Tibial nerve (tissue), 4 donors: ENCODE measurements around the gene ARHGEF11. TPM values are rescaled to one million over a fixed set of nuclear protein-coding genes. Genes with fewer than 3 reads are reported as not detected.

Experiments
- DNase-seq, 2 donors: peaks; one replicate each; pipeline ENCODE4 v3.0.0-alpha.2; 2019; ENCODE audit warnings: low spot score in 2 of 2
- H3K27ac ChIP-seq, 4 donors: fragments of 200-600 bp; sonication (generic) in 3 of 4; one replicate each; pipeline ENCODE4 v1.5.1; 2017 to 2019; ENCODE audit warnings: mild to moderate bottlenecking in 1 of 4
- H3K27me3 ChIP-seq, 2 donors: fragments of 200-600 bp; sonication (generic) in 1 of 2; one replicate each; pipeline versions ENCODE4 v1.5.1 to v1.6.0; 2017 to 2019
- H3K36me3 ChIP-seq, 3 donors: fragments of 200-600 bp; sonication (generic); one replicate each; pipeline ENCODE4 v1.5.1; 2018 to 2019
- H3K4me1 ChIP-seq, 4 donors: fragments of 200-600 bp; sonication (generic) in 3 of 4; one replicate each; pipeline ENCODE4 v1.5.1; 2017 to 2019
- H3K4me3 ChIP-seq, 4 donors: fragments of 200-600 bp; sonication (generic) in 3 of 4; one replicate each; pipeline ENCODE4 v1.5.1; 2017 to 2019; ENCODE audit warnings: mild to moderate bottlenecking in 1 of 4, moderate library complexity in 1 of 4
- H3K9me3 ChIP-seq, 4 donors: fragments of 200-600 bp; sonication (generic) in 3 of 4; one replicate each; pipeline ENCODE4 v1.5.1; 2017 to 2019
- EP300 ChIP-seq, 2 donors: sonication (generic); formaldehyde crosslinking; IDR thresholded peaks; one replicate each; pipeline ENCODE4 v1.6.1; 2017; ENCODE audit warnings: antibody characterized with exemption in 2 of 2, mild to moderate bottlenecking in 1 of 2
- POLR2A ChIP-seq, 2 donors: fragments of 450-650 bp; IDR thresholded peaks; one replicate each; pipeline ENCODE4 v1.6.1; 2017; ENCODE audit warnings: antibody characterized with exemption in 2 of 2, mild to moderate bottlenecking in 2 of 2, moderate library complexity in 2 of 2
- WGBS, 2 donors: methylation state at CpG; one replicate each; pipeline ENCODE4 v1.1.5; 2018; 5-methylcytosine and 5-hydroxymethylcytosine counted together
- total RNA-seq, 4 donors: library from RNA; depleted of rRNA; stranded (reverse); fragments of >200 nt; gene quantifications; one replicate each; pipeline ENCODE4 v1.1.0, GENCODE V29; 2016
- TF ChIP-seq, protein P1 (sequence below), 5 experiments: fragments of 200-600 bp in 3 of 5; fragments of 450-650 bp in 2 of 5; sonication (generic) in 3 of 5; IDR thresholded peaks; one replicate each; pipeline ENCODE4 v1.5.1; 2016 to 2019; ENCODE audit warnings: antibody characterized with exemption in 5 of 5, mild to moderate bottlenecking in 3 of 5, moderate library complexity in 2 of 5

The ARHGEF11 gene
- total RNA-seq, 4 donors from 2014 or later: 41.3 to 58.4 (median 46.8) TPM

DNA sequence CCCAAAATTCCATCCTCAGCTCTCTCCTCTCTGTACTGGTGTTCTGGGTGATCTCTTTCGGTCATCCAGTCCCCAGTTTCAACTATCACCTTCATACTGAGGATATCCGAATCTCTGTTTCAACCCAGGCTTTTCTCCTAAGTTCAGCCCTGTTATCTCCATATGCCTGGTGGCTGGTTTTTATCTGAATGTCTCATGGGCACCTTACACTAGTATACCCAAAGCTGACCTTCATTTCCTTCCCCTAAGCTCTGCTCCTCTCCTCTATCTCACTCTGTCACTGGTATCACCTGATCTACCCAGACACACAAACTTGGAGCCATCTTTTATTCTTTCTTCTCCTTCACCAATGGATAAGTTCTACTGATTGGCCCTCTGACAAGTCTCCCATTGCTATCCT is 72.1 kb downstream of the ARHGEF11 start:
- Histone ChIP-seq H3K4me3 (no peak overlapping the region), H3K27ac (no peak overlapping the region), H3K27me3 (no peaks in the 10 kb centered on the region), H3K9me3 (no peaks in the 10 kb centered on the region), H3K36me3 (peaks cover 0 to 99% (median 6%) of the 10 kb centered on the region in 3 donors), H3K4me1 (no peaks in the 10 kb centered on the region)
- WGBS, 2 donors: 96 to 98% methylated on average over 2 of the region's 2 CpGs
- no peak for DNase-seq
- no peak for TF ChIP-seq EP300 (IDR thresholded peaks at IDR 0.05)

DNA sequence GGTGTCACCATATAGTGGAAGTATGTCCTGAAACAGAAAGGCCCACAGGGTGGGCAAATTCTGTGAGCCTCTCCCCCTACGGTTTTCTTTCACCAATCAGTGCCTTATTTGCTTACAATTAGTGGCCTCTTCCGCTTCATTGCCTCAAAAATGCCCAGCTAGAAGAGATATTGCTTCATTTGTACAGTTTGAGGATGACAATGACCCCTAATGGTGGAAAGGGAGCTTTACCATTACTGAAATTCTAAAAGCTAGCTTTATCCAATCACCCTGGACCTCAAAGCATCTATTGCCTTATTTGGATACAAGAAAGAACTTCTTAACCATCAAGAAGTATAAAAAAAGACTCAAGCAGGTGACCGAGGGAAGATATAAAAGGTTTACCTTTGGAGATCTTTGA is 75.5 kb downstream of the ARHGEF11 start:
- 87 to 88% methylated on average over 3 of the region's 3 CpGs for WGBS, 2 donors

DNA sequence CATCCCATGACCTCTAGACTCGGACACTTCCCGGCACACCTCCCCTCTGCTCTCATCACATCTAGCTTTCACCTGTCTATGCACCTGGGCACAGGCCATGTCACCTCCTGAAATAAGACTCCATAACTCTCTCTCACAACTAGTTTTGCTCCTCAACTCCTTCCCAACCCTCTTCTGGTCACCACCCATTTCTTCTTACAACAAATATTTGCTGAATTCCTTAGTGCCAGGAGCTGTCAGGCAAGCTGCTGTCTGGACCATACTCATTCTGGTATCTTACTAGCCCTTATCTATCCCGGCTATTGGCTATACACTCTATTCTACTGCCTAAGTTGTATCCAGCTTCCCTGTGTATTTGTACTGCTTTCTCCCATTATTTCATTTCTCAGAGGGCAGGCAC is 76.0 kb downstream of the ARHGEF11 start:
- H3K27me3 ChIP-seq: no peaks in the 10 kb centered on the region
- no peaks in the 10 kb centered on the region for H3K4me1 ChIP-seq
- TF ChIP-seq, protein P1, sequence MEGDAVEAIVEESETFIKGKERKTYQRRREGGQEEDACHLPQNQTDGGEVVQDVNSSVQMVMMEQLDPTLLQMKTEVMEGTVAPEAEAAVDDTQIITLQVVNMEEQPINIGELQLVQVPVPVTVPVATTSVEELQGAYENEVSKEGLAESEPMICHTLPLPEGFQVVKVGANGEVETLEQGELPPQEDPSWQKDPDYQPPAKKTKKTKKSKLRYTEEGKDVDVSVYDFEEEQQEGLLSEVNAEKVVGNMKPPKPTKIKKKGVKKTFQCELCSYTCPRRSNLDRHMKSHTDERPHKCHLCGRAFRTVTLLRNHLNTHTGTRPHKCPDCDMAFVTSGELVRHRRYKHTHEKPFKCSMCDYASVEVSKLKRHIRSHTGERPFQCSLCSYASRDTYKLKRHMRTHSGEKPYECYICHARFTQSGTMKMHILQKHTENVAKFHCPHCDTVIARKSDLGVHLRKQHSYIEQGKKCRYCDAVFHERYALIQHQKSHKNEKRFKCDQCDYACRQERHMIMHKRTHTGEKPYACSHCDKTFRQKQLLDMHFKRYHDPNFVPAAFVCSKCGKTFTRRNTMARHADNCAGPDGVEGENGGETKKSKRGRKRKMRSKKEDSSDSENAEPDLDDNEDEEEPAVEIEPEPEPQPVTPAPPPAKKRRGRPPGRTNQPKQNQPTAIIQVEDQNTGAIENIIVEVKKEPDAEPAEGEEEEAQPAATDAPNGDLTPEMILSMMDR (IDR thresholded peaks at IDR 0.05): no peak
- TF ChIP-seq EP300 (IDR thresholded peaks at IDR 0.05) (no peak), POLR2A (IDR thresholded peaks at IDR 0.05) (no peak)
- no peak overlapping the region for H3K4me3 ChIP-seq
- no peak for DNase-seq
- WGBS, 2 donors: 92 to 97% methylated on average over 3 of the region's 3 CpGs
- no peaks in the 10 kb centered on the region for H3K9me3 ChIP-seq
- no peak overlapping the region for H3K27ac ChIP-seq
- peaks cover 0 to 96% (median 0%) of the 10 kb centered on the region in 3 donors for H3K36me3 ChIP-seq

More for the DNA sequence above, 75.5 kb downstream of the ARHGEF11 start:
- Histone ChIP-seq H3K4me1 (no peaks in the 10 kb centered on the region), H3K27ac (no peak overlapping the region), H3K4me3 (no peak overlapping the region), H3K9me3 (no peaks in the 10 kb centered on the region), H3K36me3 (peaks cover 0 to 96% (median 0%) of the 10 kb centered on the region in 3 donors), H3K27me3 (no peaks in the 10 kb centered on the region)
- TF ChIP-seq EP300 (IDR thresholded peaks at IDR 0.05): no peak
- TF ChIP-seq, protein P1 (IDR thresholded peaks at IDR 0.05): no peak
- DNase-seq: no peak

DNA sequence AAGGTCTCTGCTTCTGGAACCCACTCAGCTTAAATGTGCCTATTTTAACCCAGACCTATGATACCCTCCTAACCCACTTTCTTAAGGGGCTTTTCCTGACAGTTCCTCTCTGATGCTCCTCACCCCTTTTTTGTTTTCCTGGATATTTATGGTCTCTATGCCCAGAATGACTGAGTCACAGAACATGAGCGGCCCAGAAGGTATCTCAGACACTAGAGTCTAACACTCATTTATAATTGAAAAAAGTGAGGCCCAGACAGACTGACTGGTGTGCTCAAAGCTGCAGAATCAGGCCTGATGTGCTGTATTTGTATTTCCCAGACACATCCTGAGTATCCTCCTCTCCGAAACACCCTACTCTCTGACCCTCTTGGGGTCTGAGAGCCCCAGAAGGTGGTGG is 81.1 kb downstream of the ARHGEF11 start:
- no peak for DNase-seq
- no peak overlapping the region for H3K27ac ChIP-seq
- no peak overlapping the region for H3K4me3 ChIP-seq
- no peaks in the 10 kb centered on the region for H3K9me3 ChIP-seq
- WGBS, 2 donors: 96 to 98% methylated on average over 2 of the region's 2 CpGs
- no peaks in the 10 kb centered on the region for H3K4me1 ChIP-seq
- no peaks in the 10 kb centered on the region for H3K27me3 ChIP-seq
- TF ChIP-seq EP300 (IDR thresholded peaks at IDR 0.05) (no peak), POLR2A (IDR thresholded peaks at IDR 0.05) (no peak)
- TF ChIP-seq, protein P1 (IDR thresholded peaks at IDR 0.05): no peak
- peaks cover 0 to 96% (median 0%) of the 10 kb centered on the region in 3 donors for H3K36me3 ChIP-seq

DNA sequence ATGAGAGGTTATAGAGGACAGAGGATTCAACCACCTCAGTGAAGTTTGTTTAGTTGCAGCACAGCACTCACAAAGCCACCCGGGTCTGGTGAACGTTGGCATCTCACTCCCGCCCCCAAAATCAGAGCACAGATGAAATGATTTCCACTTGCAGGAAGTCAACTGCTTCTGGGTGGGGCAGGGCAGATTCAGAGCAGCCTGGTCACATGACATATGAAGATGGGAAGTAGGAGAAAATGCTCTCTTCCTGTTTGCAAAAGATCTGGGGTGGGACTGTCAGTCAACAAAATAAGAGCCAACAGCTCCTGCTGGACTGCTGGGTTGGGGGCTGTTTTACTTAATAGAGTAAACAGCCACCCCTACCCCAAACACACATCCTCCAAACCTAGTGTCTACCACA is 81.9 kb downstream of the ARHGEF11 start:
- Histone ChIP-seq H3K27ac (no peak overlapping the region), H3K27me3 (no peaks in the 10 kb centered on the region), H3K4me1 (no peaks in the 10 kb centered on the region), H3K4me3 (no peak overlapping the region), H3K9me3 (no peaks in the 10 kb centered on the region), H3K36me3 (peaks cover 0 to 96% (median 4%) of the 10 kb centered on the region in 3 donors)
- DNase-seq: peak in 1 of 2 donors; percentile 12
- TF ChIP-seq, protein P1 (IDR thresholded peaks at IDR 0.05): no peak
- TF ChIP-seq EP300 (IDR thresholded peaks at IDR 0.05): peak in 1 of 2 donors; percentile 26
- 28 to 45% methylated on average over 3 of the region's 3 CpGs for WGBS, 2 donors

DNA sequence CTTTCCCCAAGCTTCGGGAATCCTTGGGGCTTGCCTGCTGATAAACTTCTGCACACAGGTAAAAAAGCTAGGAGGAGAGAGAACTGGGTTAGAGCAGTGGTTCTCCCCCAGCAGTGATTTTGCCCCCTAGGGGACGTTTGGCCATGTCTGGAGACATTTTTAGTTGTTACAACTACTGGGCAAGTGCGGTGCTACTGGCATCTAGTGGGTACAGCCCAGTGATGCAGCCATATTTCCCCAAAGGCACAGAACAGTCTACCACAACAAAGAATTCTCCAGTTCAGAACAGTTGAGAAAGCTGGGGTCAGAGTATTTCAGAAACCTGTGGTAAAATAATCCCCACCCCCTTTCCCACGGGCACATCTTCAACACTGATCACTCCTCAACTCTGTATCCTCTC is 83.8 kb downstream of the ARHGEF11 start:
- H3K4me1 ChIP-seq: no peaks in the 10 kb centered on the region
- no peaks in the 10 kb centered on the region for H3K27me3 ChIP-seq
- no peaks in the 10 kb centered on the region for H3K9me3 ChIP-seq
- TF ChIP-seq, protein P1 (IDR thresholded peaks at IDR 0.05): no peak
- no peak for TF ChIP-seq EP300 (IDR thresholded peaks at IDR 0.05)
- H3K36me3 ChIP-seq: peaks cover 0 to 100% (median 6%) of the 10 kb centered on the region in 3 donors
- WGBS, 2 donors: 71 to 72% methylated on average over 4 of the region's 4 CpGs
- H3K27ac ChIP-seq: no peak overlapping the region
- DNase-seq: no peak
- no peak overlapping the region for H3K4me3 ChIP-seq
